H1 (cell line): ENCODE data around the gene PRKAR2B.

ENCODE experiments used
- CTCF ChIP-seq, 3 experiments: IDR thresholded peaks; 1 replicate in 2 of 3; 2 replicates in 1 of 3; pipeline versions ENCODE4 v1.5.1 to v1.6.1; 2011; ENCODE audit warnings: low read length in 3 of 3, mild to moderate bottlenecking in 3 of 3, inconsistent platforms in 2 of 3, low read depth in 1 of 3, moderate library complexity in 1 of 3; ENCODE audit not compliant: insufficient read depth in 1 of 3; ENCODE audit errors: control extremely low read depth in 1 of 3
- EP300 ChIP-seq, 2 experiments: IDR thresholded peaks; 1 replicate in 1 of 2; 2 replicates in 1 of 2; pipeline ENCODE4 v1.6.1; 2011 to 2012; ENCODE audit warnings: low read depth in 2 of 2, low read length in 2 of 2, mild to moderate bottlenecking in 2 of 2, borderline replicate concordance in 1 of 2, inconsistent platforms in 1 of 2, moderate library complexity in 1 of 2
- POLR2A ChIP-seq, 2 experiments: IDR thresholded peaks; 1 replicate in 1 of 2; 2 replicates in 1 of 2; pipeline ENCODE4 v1.6.1; 2011; ENCODE audit warnings: low read depth in 2 of 2, low read length in 2 of 2, mild to moderate bottlenecking in 2 of 2; ENCODE audit errors: control extremely low read depth in 1 of 2
- RAD21 ChIP-seq, 2 experiments: IDR thresholded peaks in 1 of 2; conservative IDR thresholded peaks in 1 of 2; 2 replicates each; pipeline ENCODE4 v1.6.1; 2011; ENCODE audit warnings: low read depth in 2 of 2, low read length in 2 of 2, improper control_type of control experiment in 1 of 2, inconsistent platforms in 1 of 2, mild to moderate bottlenecking in 1 of 2, moderate library complexity in 1 of 2
- SIN3A ChIP-seq, 2 experiments: IDR thresholded peaks in 1 of 2; conservative IDR thresholded peaks in 1 of 2; 2 replicates each; pipeline ENCODE4 v1.6.1; 2011 to 2012; ENCODE audit warnings: low read length in 2 of 2, improper control_type of control experiment in 1 of 2, low read depth in 1 of 2, mild to moderate bottlenecking in 1 of 2
- TAF7 ChIP-seq: optimal IDR thresholded peaks from 2 replicates; pipeline ENCODE3; 2011; ENCODE audit warnings: low read depth, mild to moderate bottlenecking, inconsistent platforms, low read length, moderate library complexity, borderline replicate concordance

- no peak for TF ChIP-seq RAD21 (IDR thresholded peaks at IDR 0.05 in 1 of 2, conservative IDR thresholded peaks at IDR 0.05 in 1 of 2; ENCODE audit: low read depth in 2 of 2, low read length in 2 of 2)
- TF ChIP-seq EP300 (IDR thresholded peaks at IDR 0.05; ENCODE audit: borderline replicate concordance in 1 of 2, low read depth in 2 of 2, low read length in 2 of 2), result no peak
- TF ChIP-seq SIN3A (conservative IDR thresholded peaks at IDR 0.05 in 1 of 2, IDR thresholded peaks at IDR 0.05 in 1 of 2; ENCODE audit: low read depth in 1 of 2, low read length in 2 of 2), result no peak
- no peak for TF ChIP-seq CTCF (IDR thresholded peaks at IDR 0.05; ENCODE audit: control extremely low read depth in 1 of 3, insufficient read depth in 1 of 3, low read depth in 1 of 3, low read length in 3 of 3)
- no peak for TF ChIP-seq TAF7
- no peak for TF ChIP-seq POLR2A (IDR thresholded peaks at IDR 0.05; ENCODE audit: control extremely low read depth in 1 of 2, low read depth in 2 of 2, low read length in 2 of 2)
Measured at GRCh38 chr7:107079212-107079940, 34.9 kb downstream of the PRKAR2B start.
